Dermis blood vessel endothelial cell (primary cell): ENCODE results near the gene HOXB13. TPM values are rescaled to one million over a fixed set of nuclear protein-coding genes. Genes with fewer than 3 reads are reported as not detected.
A peak's percentile ranks its signal among the peaks of the same experiment; 100 is the strongest.

ENCODE experiments used
- DNase-seq: peaks from one replicate; pipeline ENCODE4 v3.0.0; 2010
- total RNA-seq: library from RNA; depleted of rRNA; stranded (reverse); fragments of >200 nt; gene quantifications from 2 replicates; pipeline ENCODE4 v1.2.3, GENCODE V29; 2014

Gene HOXB13
- total RNA-seq, 1 donor from 2014 or later: not detected

DNA sequence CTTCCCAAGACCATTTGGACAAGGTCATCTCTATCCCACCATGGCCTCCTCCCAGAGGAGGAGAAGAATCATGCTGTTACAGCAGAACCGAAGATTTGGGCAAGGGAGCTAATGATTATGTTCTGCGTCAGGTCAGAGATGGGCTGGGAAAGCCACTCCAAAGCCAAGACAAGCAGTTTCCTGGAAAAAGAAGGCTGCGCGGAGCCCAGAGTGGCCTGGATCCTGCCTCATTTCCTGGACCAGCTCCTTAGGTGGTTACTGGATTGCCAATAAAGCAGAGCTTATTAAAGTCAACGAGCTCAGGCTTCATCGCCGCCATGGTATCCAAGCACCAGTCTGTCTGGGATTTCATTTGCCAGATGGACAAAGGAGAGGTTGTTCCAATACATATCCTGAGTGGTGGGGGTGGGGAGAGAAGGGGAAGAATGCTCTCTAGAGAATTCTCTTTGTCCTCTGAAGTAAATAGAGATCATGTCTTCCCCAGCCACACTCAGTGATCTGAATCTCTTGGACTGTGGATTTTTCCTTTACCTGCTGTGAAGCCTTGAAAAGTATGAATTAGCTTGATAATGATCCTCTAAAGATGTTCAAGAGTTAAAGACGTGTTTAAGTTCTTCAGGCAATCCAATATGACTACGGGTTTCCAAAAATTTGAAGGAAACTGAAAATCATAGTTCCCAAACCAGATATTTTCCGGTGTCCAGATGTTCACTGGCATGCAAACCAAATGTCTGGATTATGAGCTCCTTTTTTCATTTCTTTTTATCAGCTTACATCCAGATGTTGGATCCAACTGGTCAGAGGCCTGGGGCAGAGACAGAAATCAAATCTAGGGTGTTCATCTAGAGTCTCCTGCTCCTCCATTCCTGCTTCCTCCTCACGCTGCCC, 23.9 kb downstream of the HOXB13 start:
- DNase-seq: no peak

DNA sequence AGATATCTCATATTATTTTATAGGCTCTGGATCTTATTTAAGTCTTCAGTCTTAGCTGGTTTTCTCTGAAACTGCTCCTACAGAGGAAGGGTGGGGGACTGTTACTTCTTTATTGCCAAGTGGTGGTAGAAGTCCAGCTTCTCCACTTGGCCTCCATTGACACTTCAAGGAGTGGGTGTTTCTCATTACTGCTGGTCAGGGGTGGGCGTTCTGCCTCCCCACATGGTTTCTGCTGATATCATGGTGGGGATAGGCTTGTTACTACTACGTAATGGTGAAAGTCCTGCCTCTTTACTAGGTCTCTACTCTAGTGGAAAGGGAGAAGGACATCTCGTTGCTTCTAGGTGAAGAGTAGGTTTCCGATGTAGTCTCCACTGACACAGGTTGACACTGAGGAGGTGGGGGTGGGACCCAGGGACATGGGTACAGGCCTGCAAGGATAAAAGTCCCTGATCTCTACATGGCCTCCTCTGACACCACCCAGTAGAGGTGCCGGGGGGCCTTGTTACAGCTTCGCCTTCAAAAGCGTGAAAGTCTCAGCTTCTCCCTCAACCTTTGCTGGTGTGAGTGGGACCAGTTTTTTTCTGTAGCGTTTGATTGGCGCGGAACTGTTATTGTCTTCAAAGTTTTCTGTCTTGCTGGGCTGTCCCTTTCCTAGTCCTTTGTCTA, 26.6 kb downstream of the HOXB13 start:
- DNase-seq: no peak

DNA sequence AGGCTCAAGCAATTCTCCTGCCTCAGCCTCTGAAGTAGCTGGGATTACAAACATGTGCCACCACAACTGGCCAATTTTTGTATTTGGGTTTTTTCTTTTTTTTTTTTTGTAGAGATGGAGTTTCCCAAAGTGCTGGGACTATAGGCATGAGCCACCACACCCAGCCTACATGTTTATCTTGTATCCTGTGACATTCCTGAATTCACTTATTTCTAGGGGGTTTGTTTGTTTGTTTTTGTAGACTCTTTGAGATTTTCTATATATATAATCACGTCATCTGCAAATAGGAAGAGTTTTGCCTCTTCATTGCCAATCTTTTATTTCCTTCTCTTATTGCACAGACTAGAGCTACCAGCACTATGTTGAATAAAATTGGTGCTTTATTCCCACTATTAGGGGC, 35.4 kb downstream of the HOXB13 start:
- DNase-seq: no peak

DNA sequence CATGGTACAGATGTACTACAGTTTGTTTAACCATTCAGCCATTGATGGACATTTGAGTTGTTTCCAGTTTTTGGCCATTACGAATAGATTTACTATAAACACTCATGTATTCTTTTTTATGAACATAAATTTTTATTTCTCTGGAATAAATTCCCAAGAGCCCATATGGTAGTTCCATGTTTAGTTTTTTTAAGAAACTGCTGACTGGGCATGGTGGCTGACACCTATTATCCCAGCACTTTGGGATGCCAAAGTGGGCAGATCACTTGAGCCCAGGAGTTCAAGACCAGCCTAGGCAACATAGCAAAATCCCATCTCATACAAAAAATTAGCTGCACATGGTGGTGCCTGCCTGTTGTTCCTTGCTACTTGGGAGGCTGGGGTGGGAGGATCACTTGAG, 36.5 kb downstream of the HOXB13 start:
- no peak for DNase-seq

DNA sequence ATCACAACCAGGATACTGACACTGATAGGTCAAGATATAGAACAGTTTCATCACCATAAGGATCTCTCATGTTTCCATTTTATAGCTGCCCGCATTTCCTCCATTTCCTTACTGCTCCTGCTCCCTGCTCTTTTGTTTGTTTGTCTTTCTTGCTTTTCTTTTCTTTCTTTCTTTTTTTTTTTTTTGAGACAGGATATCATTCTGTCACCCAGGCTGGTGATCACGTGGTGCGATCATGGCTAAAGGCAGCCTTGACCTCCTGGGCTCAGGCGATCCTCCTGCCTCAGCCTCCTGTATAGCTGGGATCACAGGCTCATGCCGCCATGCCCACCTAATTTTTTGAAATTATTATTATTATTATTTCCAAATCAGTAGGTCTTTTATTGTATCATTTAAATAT, 37.9 kb downstream of the HOXB13 start:
- no peak for DNase-seq

DNA sequence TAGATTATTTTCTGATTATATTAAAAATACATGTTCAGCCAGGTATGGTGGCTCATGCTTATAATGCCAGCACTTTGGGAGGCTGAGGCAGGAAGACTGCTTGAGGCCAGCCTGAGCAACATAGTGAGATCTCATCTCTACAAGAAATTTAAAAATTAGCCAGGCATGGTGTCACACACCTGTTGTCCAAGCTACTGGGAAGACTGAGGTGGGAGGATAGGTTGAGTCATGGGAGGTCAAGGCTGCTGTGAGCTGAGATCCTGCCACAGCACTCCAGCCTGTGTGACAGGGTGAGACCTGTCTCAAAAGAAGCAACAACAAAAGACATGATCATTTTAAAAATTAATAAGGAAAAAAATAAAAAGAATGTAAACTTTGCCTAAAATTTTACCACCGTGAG, 46.9 kb downstream of the HOXB13 start:
- DNase-seq: no peak

DNA sequence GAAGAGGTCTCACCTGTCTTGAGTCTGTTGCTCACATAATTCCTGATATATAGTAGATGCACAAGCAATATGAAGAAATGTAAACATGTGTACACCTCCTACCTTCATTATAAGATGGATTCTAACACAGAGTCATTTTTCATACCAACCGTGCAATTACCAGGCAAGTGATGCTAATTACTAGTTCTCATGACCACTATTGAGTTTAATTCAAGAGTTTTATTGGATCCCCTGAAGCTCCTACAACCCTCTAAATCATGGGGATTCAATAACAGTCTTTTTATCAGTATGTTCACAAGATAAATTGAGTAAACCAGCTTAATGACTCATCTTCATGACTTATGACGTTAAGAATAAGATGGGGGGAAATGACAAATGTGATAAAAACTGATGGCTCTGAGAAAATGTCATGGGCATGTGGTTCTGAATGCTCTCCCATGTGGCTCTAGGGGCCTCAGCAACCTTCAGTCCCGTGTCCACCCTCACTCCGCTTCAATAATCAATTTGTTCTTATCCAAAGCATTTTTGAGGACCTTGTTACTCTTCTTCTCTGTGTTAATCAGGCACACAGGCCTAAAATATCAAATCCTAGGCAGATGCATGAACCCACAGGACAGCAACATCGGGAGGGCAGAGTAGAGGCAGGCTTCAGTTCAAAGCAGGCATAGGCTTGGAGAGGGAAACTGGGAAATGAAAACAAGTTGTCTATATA, 49.0 kb downstream of the HOXB13 start:
- DNase-seq: no peak

DNA sequence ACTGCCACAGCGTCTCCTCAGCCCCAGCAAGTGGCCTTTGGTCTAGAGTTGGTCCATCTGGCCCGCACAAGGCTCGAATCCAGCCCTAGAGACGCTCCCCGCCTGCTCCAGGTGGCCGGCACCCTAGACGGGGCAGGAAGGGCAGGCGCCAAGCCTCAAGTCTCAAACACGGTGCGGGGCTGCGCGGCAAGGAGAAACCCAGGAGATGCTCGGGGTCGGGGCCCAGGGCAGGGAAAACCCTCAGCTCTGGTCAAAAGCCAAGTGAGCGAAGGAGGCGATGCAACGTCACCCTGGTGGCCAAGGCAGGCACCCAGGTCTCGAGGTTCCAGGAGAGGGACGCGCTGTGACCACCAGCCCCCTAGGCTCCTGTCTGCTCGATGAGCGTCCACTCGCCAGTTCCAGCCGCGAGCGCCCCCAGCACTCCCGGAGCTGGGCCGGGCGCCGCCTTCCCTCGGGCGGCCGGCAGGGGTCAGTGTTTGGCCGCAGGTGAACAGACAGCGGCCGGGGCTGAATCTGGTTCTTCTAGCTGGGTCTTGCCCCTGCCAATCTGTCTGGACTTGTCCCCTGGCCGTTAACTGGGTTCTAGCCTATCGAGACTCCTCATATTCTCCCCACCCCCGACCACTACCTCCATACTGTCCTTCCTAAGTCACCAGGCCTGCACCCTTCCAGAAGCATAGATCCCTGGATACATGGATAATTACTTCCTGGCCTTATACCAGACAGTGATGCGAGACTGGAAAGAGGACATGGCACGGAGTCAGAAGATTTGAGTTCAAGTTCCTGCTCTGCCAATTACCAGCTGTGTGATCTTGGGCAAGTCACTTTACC, 50.2 kb downstream of the HOXB13 start:
- peak; percentile 72 for DNase-seq

DNA sequence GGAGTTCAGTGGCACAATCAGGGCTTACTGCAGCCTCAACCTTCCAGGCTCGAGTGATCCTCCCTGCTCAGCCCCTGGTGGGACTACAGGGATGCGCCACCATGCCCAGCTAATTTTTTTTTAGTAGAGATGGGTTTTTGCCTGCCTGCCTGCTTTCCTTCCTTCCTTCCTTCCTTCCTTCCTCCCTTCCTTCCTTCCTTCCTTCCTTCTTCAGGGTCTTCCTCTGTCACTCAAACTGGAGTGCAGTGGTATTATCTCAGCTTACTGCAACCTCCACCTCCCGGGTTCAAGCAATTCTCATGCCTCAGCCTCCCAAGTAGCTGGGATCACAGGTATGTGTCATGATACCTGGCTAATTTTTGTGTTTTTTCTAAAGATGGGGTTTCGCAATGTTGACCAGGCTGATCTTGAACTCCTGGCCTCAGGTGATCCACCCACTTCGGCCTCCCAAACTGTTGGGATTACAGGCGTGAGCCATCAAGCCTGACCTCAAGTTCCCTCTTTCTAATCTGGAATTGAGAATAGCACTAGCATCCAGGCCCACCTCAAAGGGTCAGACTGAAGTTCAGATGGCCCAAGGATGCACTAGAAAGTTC, 51.5 kb downstream of the HOXB13 start:
- no peak for DNase-seq

Other genes with a start within 250 kb of the HOXB13 start
- not detected in 2 replicates for gene HOXB1, start 197.7 kb downstream of the HOXB13 start, total RNA-seq
- gene HOXB2, start 183.6 kb downstream of the HOXB13 start, total RNA-seq: 4.8 and 5.2 TPM in 2 replicates
- gene HOXB4, start 150.4 kb downstream of the HOXB13 start, total RNA-seq: 2.7 and 3.2 TPM in 2 replicates
- gene HOXB3, start 138.5 kb downstream of the HOXB13 start, total RNA-seq: 9.5 and 11.9 TPM in 2 replicates
- 0.17 and 0.23 TPM in 2 replicates for gene HOXB5, start 135.0 kb downstream of the HOXB13 start, total RNA-seq
- gene HOXB6, start 123.8 kb downstream of the HOXB13 start, total RNA-seq: 7.5 and 11.9 TPM in 2 replicates
- 9.9 and 11.4 TPM in 2 replicates for gene HOXB7, start 117.7 kb downstream of the HOXB13 start, total RNA-seq
- 1.2 and 4.1 TPM in 2 replicates for gene HOXB8, start 113.5 kb downstream of the HOXB13 start, total RNA-seq
- 0.47 and 1.0 TPM in 2 replicates for gene HOXB9, start 102.4 kb downstream of the HOXB13 start, total RNA-seq
- gene PRAC1, start 6.2 kb downstream of the HOXB13 start, total RNA-seq: not detected in 2 replicates
- gene PRAC2, start 5.6 kb downstream of the HOXB13 start, total RNA-seq: not detected in 2 replicates
- gene TTLL6, start 88.5 kb upstream of the HOXB13 start, total RNA-seq: not detected in 2 replicates
- 50.2 and 78.3 TPM in 2 replicates for gene CALCOCO2, start 102.3 kb upstream of the HOXB13 start, total RNA-seq
- 46.6 and 58.8 TPM in 2 replicates for gene ATP5MC1, start 164.0 kb upstream of the HOXB13 start, total RNA-seq
- gene UBE2Z, start 179.7 kb upstream of the HOXB13 start, total RNA-seq: 71.0 and 75.1 TPM in 2 replicates
- 127 and 138 TPM in 2 replicates for gene SNF8, start 216.1 kb upstream of the HOXB13 start, total RNA-seq
- not detected in 2 replicates for gene GIP, start 239.8 kb upstream of the HOXB13 start, total RNA-seq